IMR-90 (cell line): ENCODE results near the gene NEDD4L. TPM values are rescaled to one million over a fixed set of nuclear protein-coding genes. Genes with fewer than 3 reads are reported as not detected.

ENCODE experiments used
- ATAC-seq: fragments of 200-7000 bp; cut with Tn5 transposase; 2 replicates; pipeline ENCODE4 v1.9.1; 2020; ENCODE audit warnings: low read depth, mild to moderate bottlenecking, moderate library complexity
- BruUV-seq: library from RNA; stranded (reverse); fragments of 400-500 nt; replicated peaks from 2 replicates; lab custom pipeline; 2021; lab: Mats Ljungman, UMichigan
- CTCF ChIA-PET: fragments of 300-600 bp; formaldehyde crosslinking; extraction: SDS; loops from one replicate; lab custom pipeline; 2021; ENCODE audit warnings: antibody characterized with exemption; lab: Yijun Ruan, JAX
- POLR2A ChIA-PET: fragments of 300-600 bp; sonication (Branson Sonifier 250); formaldehyde crosslinking; loops from one replicate; lab custom pipeline; 2022; ENCODE audit warnings: antibody characterized with exemption; ENCODE audit not compliant: unreplicated experiment; lab: Charles Lee
- DNase-seq: peaks from one replicate; pipeline ENCODE4 v3.0.0; 2013
- H2AFZ ChIP-seq: replicated peaks from 2 replicates; pipeline ENCODE3; 2013; ENCODE audit warnings: low read length, mild to moderate bottlenecking; ENCODE audit not compliant: poor library complexity
- H2AK5ac ChIP-seq: 2 replicates; pipeline ENCODE4 v1.6.1; 2013; ENCODE audit warnings: low read depth, low read length, inconsistent platforms
- H2AK9ac ChIP-seq: replicated peaks from 2 replicates; pipeline ENCODE3; 2013; ENCODE audit warnings: mild to moderate bottlenecking, low read depth, low read length, moderate library complexity; ENCODE audit not compliant: poor library complexity
- H2BK120ac ChIP-seq: 2 replicates; pipeline ENCODE4 v1.6.1; 2013; ENCODE audit warnings: low read depth, low read length, inconsistent platforms
- H2BK15ac ChIP-seq: 3 replicates; pipeline ENCODE4 v1.6.1; 2013; ENCODE audit warnings: low read depth, low read length, inconsistent platforms
- H2BK20ac ChIP-seq: 2 replicates; pipeline ENCODE4 v1.6.1; 2013; ENCODE audit warnings: low read depth, mild to moderate bottlenecking, inconsistent platforms, low read length, moderate library complexity
- H2BK5ac ChIP-seq: 2 replicates; pipeline ENCODE4 v1.6.1; 2013; ENCODE audit warnings: mild to moderate bottlenecking, low read depth, low read length, inconsistent platforms; ENCODE audit not compliant: poor library complexity, severe bottlenecking
- H3K14ac ChIP-seq: replicated peaks from 2 replicates; pipeline ENCODE4 v1.6.1; 2013; ENCODE audit warnings: low read depth, low read length, inconsistent platforms
- H3K18ac ChIP-seq: 2 replicates; pipeline ENCODE4 v1.6.1; 2013; ENCODE audit warnings: low read depth, low read length, control low read depth
- H3K23ac ChIP-seq: 2 replicates; pipeline ENCODE4 v1.6.1; 2013; ENCODE audit warnings: low read depth, low read length, inconsistent platforms
- H3K27ac ChIP-seq: 2 replicates; pipeline ENCODE4 v1.5.1; 2013; ENCODE audit warnings: mild to moderate bottlenecking, control low read depth, low read length; ENCODE audit not compliant: insufficient read depth
- H3K27me3 ChIP-seq: 2 replicates; pipeline ENCODE4 v1.6.1; 2013; ENCODE audit warnings: low read length; ENCODE audit not compliant: control insufficient read depth, insufficient read depth
- H3K36me3 ChIP-seq: 2 replicates; pipeline ENCODE4 v1.6.1; 2013; ENCODE audit warnings: low read length, mixed read lengths; ENCODE audit not compliant: control insufficient read depth, insufficient read depth
- H3K4ac ChIP-seq: 2 replicates; pipeline ENCODE4 v1.6.1; 2013; ENCODE audit warnings: low read depth, low read length, inconsistent platforms
- H3K4me1 ChIP-seq: 2 replicates; pipeline ENCODE4 v1.6.1; 2013; ENCODE audit warnings: low read length, mixed read lengths; ENCODE audit not compliant: control insufficient read depth, insufficient read depth
- H3K4me2 ChIP-seq: 2 replicates; pipeline ENCODE4 v1.6.1; 2013; ENCODE audit warnings: low read depth, mild to moderate bottlenecking, control low read depth, low read length, moderate library complexity
- H3K4me3 ChIP-seq: 2 replicates; pipeline ENCODE4 v1.5.1; 2013; ENCODE audit warnings: low read depth, mild to moderate bottlenecking, control low read depth, low read length, moderate library complexity; ENCODE audit not compliant: insufficient read depth
- H3K56ac ChIP-seq: 2 replicates; pipeline ENCODE4 v1.6.1; 2013; ENCODE audit warnings: low read length, inconsistent platforms; ENCODE audit not compliant: insufficient read depth; ENCODE audit errors: extremely low read depth
- H3K79me1 ChIP-seq, 2 experiments: 2 replicates each; pipeline ENCODE4 v1.6.1; 2013; ENCODE audit warnings: low read length in 2 of 2, inconsistent platforms in 1 of 2, low read depth in 1 of 2
- H3K9ac ChIP-seq: 2 replicates; pipeline ENCODE4 v1.6.1; 2013; ENCODE audit warnings: low read depth, low read length, control low read depth
- H3K9me1 ChIP-seq: 2 replicates; pipeline ENCODE4 v1.6.1; 2013; ENCODE audit warnings: low read length, inconsistent platforms; ENCODE audit not compliant: insufficient read depth
- H3K9me3 ChIP-seq: 2 replicates; pipeline ENCODE4 v1.6.1; 2013; ENCODE audit warnings: low read length; ENCODE audit not compliant: control insufficient read depth, insufficient read depth
- H4K20me1 ChIP-seq: 2 replicates; pipeline ENCODE4 v1.6.1; 2013; ENCODE audit warnings: low read length, inconsistent platforms; ENCODE audit not compliant: insufficient read depth
- H4K5ac ChIP-seq: 2 replicates; pipeline ENCODE4 v1.6.1; 2013; ENCODE audit warnings: mild to moderate bottlenecking, low read depth, low read length, control low read depth
- H4K8ac ChIP-seq, 2 experiments: 2 replicates each; pipeline ENCODE4 v1.6.1; 2013; ENCODE audit warnings: low read depth in 2 of 2, low read length in 2 of 2, control low read depth in 1 of 2, inconsistent platforms in 1 of 2
- H4K91ac ChIP-seq: 2 replicates; pipeline ENCODE4 v1.6.1; 2013; ENCODE audit warnings: low read depth, low read length, inconsistent platforms; ENCODE audit not compliant: insufficient read depth
- BHLHE40 ChIP-seq: fragments of 150-350 bp; IDR thresholded peaks from 2 replicates; pipeline ENCODE4 v1.6.1; 2016; ENCODE audit warnings: mild to moderate bottlenecking, low read depth, low read length
- CEBPB ChIP-seq: IDR thresholded peaks from 2 replicates; pipeline ENCODE4 v1.6.1; 2012; ENCODE audit warnings: low read depth, low read length, improper control_type of control experiment
- CHD1 ChIP-seq: IDR thresholded peaks from 2 replicates; pipeline ENCODE4 v1.6.1; 2012; ENCODE audit warnings: low read depth, low read length, improper control_type of control experiment
- CTCF ChIP-seq: conservative IDR thresholded peaks from 2 replicates; pipeline ENCODE4 v1.5.1; 2012; ENCODE audit warnings: mild to moderate bottlenecking, low read depth, low read length, improper control_type of control experiment
- ELK1 ChIP-seq: fragments of 150-350 bp; IDR thresholded peaks from 2 replicates; pipeline ENCODE4 v1.6.1; 2016; ENCODE audit warnings: low read depth, mild to moderate bottlenecking, low read length, moderate library complexity, borderline replicate concordance
- FOS ChIP-seq: fragments of 150-350 bp; IDR thresholded peaks from 2 replicates; pipeline ENCODE4 v1.6.1; 2016; ENCODE audit warnings: low read depth, low read length
- MAFK ChIP-seq: IDR thresholded peaks from 2 replicates; pipeline ENCODE4 v1.6.1; 2012; ENCODE audit warnings: low read depth, low read length, improper control_type of control experiment
- MAZ ChIP-seq: IDR thresholded peaks from 2 replicates; pipeline ENCODE4 v1.6.1; 2012; ENCODE audit warnings: low read depth, mild to moderate bottlenecking, low read length, improper control_type of control experiment, moderate library complexity, borderline replicate concordance
- MXI1 ChIP-seq: IDR thresholded peaks from 2 replicates; pipeline ENCODE4 v1.6.1; 2012; ENCODE audit warnings: low read depth, mild to moderate bottlenecking, low read length, moderate library complexity, borderline replicate concordance
- NFE2L2 ChIP-seq: fragments of 150-350 bp; IDR thresholded peaks from 2 replicates; pipeline ENCODE4 v1.6.1; 2016; ENCODE audit warnings: low read depth, mild to moderate bottlenecking, low read length
- POLR2A ChIP-seq: IDR thresholded peaks from 2 replicates; pipeline ENCODE4 v1.6.1; 2012; ENCODE audit warnings: mild to moderate bottlenecking, low read depth, low read length
- RAD21 ChIP-seq: IDR thresholded peaks from 2 replicates; pipeline ENCODE4 v1.6.1; 2012; ENCODE audit warnings: low read length, improper control_type of control experiment
- RCOR1 ChIP-seq: IDR thresholded peaks from 2 replicates; pipeline ENCODE4 v1.6.1; 2012; ENCODE audit warnings: mild to moderate bottlenecking, low read length, improper control_type of control experiment; ENCODE audit not compliant: insufficient replicate concordance
- SMC3 ChIP-seq: fragments of 150-350 bp; IDR thresholded peaks from 2 replicates; pipeline ENCODE4 v1.6.1; 2016; ENCODE audit warnings: low read depth, mild to moderate bottlenecking, antibody characterized with exemption, low read length, moderate library complexity
- USF2 ChIP-seq: fragments of 150-350 bp; IDR thresholded peaks from 2 replicates; pipeline ENCODE4 v1.6.1; 2017; ENCODE audit warnings: mild to moderate bottlenecking, antibody characterized with exemption, low read length, low read depth
- WGBS, 2 experiments: methylation state at CpG; one replicate each; pipeline versions ENCODE4 v1.1.5 to v1.1.7; 2013; ENCODE audit warnings: missing lambda C conversion rate in 2 of 2; ENCODE audit not compliant: insufficient read length in 1 of 2; ENCODE audit errors: extremely low coverage in 2 of 2; 5-methylcytosine and 5-hydroxymethylcytosine counted together
- dilution Hi-C: fragments of 300-500 bp; cut with HindIII; formaldehyde crosslinking; loops from one replicate; pipeline ENCODE4 v1.14.3; 2018; ENCODE audit warnings: low sequenced_read_pairs; ENCODE audit not compliant: unreplicated experiment
- in situ Hi-C: fragments of 300-500 bp; cut with MboI; formaldehyde crosslinking; loops from 3 replicates; pipeline ENCODE4 v1.14.3; 2019; ENCODE audit warnings: low sequenced_read_pairs, inconsistent platforms, mixed read lengths
- intact Hi-C: fragments of 100-400 bp; cut with micrococcal nuclease; formaldehyde crosslinking; loops from 2 replicates; pipeline ENCODE4 v1.10.0; 2022
- polyA plus RNA-seq, 3 experiments: library from polyadenylated mRNA; depleted of rRNA; stranded (reverse); fragments of >200 nt; gene quantifications; 2 replicates each; pipeline ENCODE4 v1.2.3, GENCODE V29; 2012; ENCODE audit warnings: low replicate concordance in 1 of 3
- total RNA-seq: library from RNA; depleted of rRNA; stranded (reverse); fragments of >200 nt; gene quantifications from 2 replicates; pipeline ENCODE4 v1.2.3, GENCODE V29; 2012

NEDD4L gene
- total and polyA plus RNA-seq, 2 of the 4 experiments (the other 2 are of a cell fraction) = 10.0 to 10.9 TPM

- ChIA-PET CTCF (no interaction called here), POLR2A (no interaction called here)
- in situ Hi-C loops = loop anchor here (25.0 kb wide), 1 partner anchor 475 kb away; no protein-coding TSS in a partner anchor
- no peak overlapping the region for H3K14ac ChIP-seq
- H3K9ac ChIP-seq = no peak overlapping the region
- H3K18ac ChIP-seq = no peak overlapping the region
- H3K9me3 ChIP-seq = no peaks in the 10 kb centered on the region
- TF ChIP-seq MAZ (no peak), MAFK (no peak), POLR2A (no peak), FOS (no peak), CTCF (no peak), CHD1 (no peak), ELK1 (no peak), CEBPB (no peak), RCOR1 (no peak), USF2 (no peak), NFE2L2 (no peak), MXI1 (no peak), BHLHE40 (no peak), RAD21 (no peak), SMC3 (no peak)
- H2BK20ac ChIP-seq = no peak overlapping the region
- no peaks in the 10 kb centered on the region for H3K9me1 ChIP-seq
- no peak overlapping the region for H4K5ac ChIP-seq
- H2AK5ac ChIP-seq = no peak overlapping the region
- H3K4me2 ChIP-seq = no peak overlapping the region
- no peak overlapping the region for H2BK5ac ChIP-seq
- dilution Hi-C loops = no loop called here
- no peaks in the 10 kb centered on the region; the same call in 1 of the 2 replicates for H3K27me3 ChIP-seq
- no peak overlapping the region for H2AFZ ChIP-seq
- DNase-seq = no peak
- H3K4me3 ChIP-seq = no peak overlapping the region
- H3K4me1 ChIP-seq = no peaks in the 10 kb centered on the region
- H3K79me1 ChIP-seq = no peaks in the 10 kb centered on the region; a peak in 1 of 4 replicates
- no peak for ATAC-seq
- H2BK120ac ChIP-seq = no peak overlapping the region
- H4K8ac ChIP-seq = no peak overlapping the region
- H3K4ac ChIP-seq = no peak overlapping the region
- no peaks in the 10 kb centered on the region for H3K36me3 ChIP-seq
- no peak overlapping the region for H3K56ac ChIP-seq
- H4K20me1 ChIP-seq = no peaks in the 10 kb centered on the region
- no TSS peak for BruUV-seq
- intact Hi-C loops = no loop called here
- H2BK15ac ChIP-seq = no peak overlapping the region
- H3K23ac ChIP-seq = no peak overlapping the region
- no CpG with 5 or more reads among the region's 1 CpG for WGBS, 2 experiments
- no peak overlapping the region for H3K27ac ChIP-seq
- H2AK9ac ChIP-seq = no peak overlapping the region
- no peak overlapping the region for H4K91ac ChIP-seq
Measured at GRCh38 chr18:58112174-58112573, 68.1 kb downstream of the NEDD4L start.
